Measurements from ENCODE around the gene LHFPL2.

Gene LHFPL2

DNA sequence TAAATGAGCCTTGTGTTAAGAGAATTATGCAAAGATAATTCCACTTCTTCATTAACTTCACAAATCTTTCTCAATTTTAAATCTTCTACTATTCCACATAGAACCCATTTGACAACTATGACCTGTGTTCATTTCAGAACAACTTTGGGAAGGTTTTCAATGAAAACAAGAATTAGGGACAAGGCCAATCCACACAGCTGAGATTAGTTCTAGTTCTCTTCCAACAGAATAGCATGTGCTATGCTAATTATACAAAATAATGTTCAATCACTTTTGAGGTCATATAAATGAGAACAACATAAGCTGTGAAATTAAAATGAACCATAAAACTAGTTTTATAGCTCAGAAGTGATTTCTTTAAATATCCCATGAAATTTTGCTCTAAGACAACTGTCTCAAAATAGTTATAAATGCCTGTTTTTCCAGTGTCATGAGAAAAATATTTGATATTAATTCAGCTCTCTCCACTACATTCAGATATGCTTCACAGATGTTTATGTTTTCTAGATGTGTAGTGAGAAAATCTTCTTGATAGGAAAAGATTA, 7.2 kb upstream of the LHFPL2 start:
- H3K4me1 ChIP-seq (ENCODE audit: insufficient read depth, insufficient read length) = no peaks in the 10 kb centered on the region
- no peak overlapping the region for H3K4me3 ChIP-seq (ENCODE audit: insufficient read length, low read depth)
- no peak for TF ChIP-seq ZNF274 (IDR thresholded peaks at IDR 0.05; ENCODE audit: low read depth, low read length)
- TF ChIP-seq SUZ12 (IDR thresholded peaks at IDR 0.05; ENCODE audit: extremely low read depth, insufficient read depth, insufficient read length) = no peak
- no peak for TF ChIP-seq YY1 (IDR thresholded peaks at IDR 0.05; ENCODE audit: insufficient read depth, insufficient read length)
- no peak overlapping the region for H3K9ac ChIP-seq (ENCODE audit: insufficient read length, low read depth)
- no peak for DNase-seq (ENCODE audit: low read depth, low spot score)
- no peaks in the 10 kb centered on the region for H3K27me3 ChIP-seq (ENCODE audit: insufficient read depth, insufficient read length)
- no peaks in the 10 kb centered on the region for H3K36me3 ChIP-seq (ENCODE audit: insufficient read depth, insufficient read length, low read length)
- H3K9me3 ChIP-seq (ENCODE audit: insufficient read depth, low read length) = no peaks in the 10 kb centered on the region

DNA sequence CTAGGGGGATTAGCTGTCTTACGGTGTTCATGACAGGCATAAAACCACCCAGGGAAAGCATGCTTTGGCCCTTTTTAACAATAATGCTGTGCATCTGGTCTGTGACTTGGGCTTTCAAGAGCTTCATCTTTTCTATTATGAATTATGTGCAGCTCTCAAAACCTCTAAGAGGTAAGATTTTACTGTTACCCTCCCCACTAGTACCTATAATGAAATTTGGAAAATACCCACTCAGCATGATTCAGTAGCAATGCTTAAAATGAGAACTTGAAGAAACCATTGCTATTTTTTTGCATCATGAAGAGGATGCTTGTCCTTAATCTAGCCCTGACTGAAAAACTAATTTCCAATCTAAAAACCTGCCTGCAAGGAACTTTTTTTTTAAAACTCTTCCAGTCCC, 5.8 kb upstream of the LHFPL2 start:
- Histone ChIP-seq H3K27me3 (ENCODE audit: insufficient read depth, insufficient read length) (no peaks in the 10 kb centered on the region), H3K4me1 (ENCODE audit: insufficient read depth, insufficient read length) (no peaks in the 10 kb centered on the region), H3K36me3 (ENCODE audit: insufficient read depth, insufficient read length, low read length) (no peaks in the 10 kb centered on the region), H3K4me3 (ENCODE audit: insufficient read length, low read depth) (no peak overlapping the region), H3K9me3 (ENCODE audit: insufficient read depth, low read length) (no peaks in the 10 kb centered on the region), H3K9ac (ENCODE audit: insufficient read length, low read depth) (no peak overlapping the region)
- DNase-seq (ENCODE audit: low read depth, low spot score) = no peak
- TF ChIP-seq SUZ12 (IDR thresholded peaks at IDR 0.05; ENCODE audit: extremely low read depth, insufficient read depth, insufficient read length) (no peak), YY1 (IDR thresholded peaks at IDR 0.05; ENCODE audit: insufficient read depth, insufficient read length) (no peak), ZNF274 (IDR thresholded peaks at IDR 0.05; ENCODE audit: low read depth, low read length) (no peak)

DNA sequence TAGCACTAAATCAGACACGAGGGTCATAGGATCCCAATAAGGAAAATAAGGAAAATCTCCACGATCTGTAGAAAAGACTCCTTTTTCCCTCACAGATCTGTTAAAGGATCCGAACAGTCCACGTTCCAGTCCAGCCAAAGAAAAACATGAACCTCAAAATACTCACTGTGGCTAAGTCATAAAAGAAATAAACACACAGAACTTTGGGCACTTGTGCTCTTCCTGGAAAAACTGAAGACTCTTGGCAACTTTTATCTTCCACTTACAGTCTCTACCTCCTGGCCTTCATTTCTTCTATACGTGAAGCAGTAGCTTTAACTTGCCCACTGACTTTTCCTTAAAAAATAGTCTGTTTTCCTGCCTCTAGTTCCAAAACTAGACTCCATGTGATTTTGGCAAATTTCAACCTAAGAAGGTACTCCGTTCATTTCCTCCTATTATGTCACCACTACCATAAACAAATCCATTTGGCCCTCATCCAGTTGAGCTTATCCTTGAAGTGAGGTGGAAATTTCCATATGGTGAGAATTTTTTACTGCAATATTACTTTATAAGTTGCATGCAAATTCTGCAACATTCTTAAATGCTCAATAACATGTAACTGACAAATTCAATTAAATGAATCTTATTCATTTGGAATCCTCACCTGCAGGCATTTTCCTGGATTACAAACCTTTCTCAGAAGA, 5.3 kb upstream of the LHFPL2 start:
- TF ChIP-seq ZNF274 (IDR thresholded peaks at IDR 0.05; ENCODE audit: low read depth, low read length) (no peak), SUZ12 (IDR thresholded peaks at IDR 0.05; ENCODE audit: extremely low read depth, insufficient read depth, insufficient read length) (no peak), YY1 (IDR thresholded peaks at IDR 0.05; ENCODE audit: insufficient read depth, insufficient read length) (no peak)
- H3K4me3 ChIP-seq (ENCODE audit: insufficient read length, low read depth) = no peak overlapping the region

DNA sequence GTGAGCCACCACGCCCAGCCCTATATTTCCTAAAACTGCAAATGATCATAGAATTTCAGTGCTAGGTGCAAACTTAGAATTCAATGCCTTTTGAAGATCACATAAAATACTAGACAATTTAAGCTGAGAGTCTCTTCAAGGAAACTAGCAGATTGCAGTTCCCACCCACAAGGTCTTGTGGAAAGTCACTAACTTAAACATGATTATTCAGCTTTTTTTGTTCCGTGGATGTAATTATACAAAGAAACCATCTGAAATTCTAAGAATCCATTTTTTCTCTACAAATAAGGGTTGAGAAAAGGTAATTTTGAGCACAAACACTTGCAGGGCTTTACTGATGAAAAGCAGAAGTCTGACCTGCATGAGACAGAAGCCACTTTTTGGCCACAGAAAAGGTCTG, 4.5 kb upstream of the LHFPL2 start:
- H3K9ac ChIP-seq (ENCODE audit: insufficient read length, low read depth) = no peak overlapping the region
- H3K36me3 ChIP-seq (ENCODE audit: insufficient read depth, insufficient read length, low read length) = no peaks in the 10 kb centered on the region
- DNase-seq (ENCODE audit: low read depth, low spot score) = no peak
- TF ChIP-seq SUZ12 (IDR thresholded peaks at IDR 0.05; ENCODE audit: extremely low read depth, insufficient read depth, insufficient read length) (no peak), YY1 (IDR thresholded peaks at IDR 0.05; ENCODE audit: insufficient read depth, insufficient read length) (no peak), ZNF274 (IDR thresholded peaks at IDR 0.05; ENCODE audit: low read depth, low read length) (no peak)
- no peak overlapping the region for H3K4me3 ChIP-seq (ENCODE audit: insufficient read length, low read depth)
- no peaks in the 10 kb centered on the region for H3K4me1 ChIP-seq (ENCODE audit: insufficient read depth, insufficient read length)
- H3K27me3 ChIP-seq (ENCODE audit: insufficient read depth, insufficient read length) = no peaks in the 10 kb centered on the region
- H3K9me3 ChIP-seq (ENCODE audit: insufficient read depth, low read length) = no peaks in the 10 kb centered on the region

More for the DNA sequence above, 5.3 kb upstream of the LHFPL2 start:
- Histone ChIP-seq H3K9ac (ENCODE audit: insufficient read length, low read depth) (no peak overlapping the region), H3K9me3 (ENCODE audit: insufficient read depth, low read length) (no peaks in the 10 kb centered on the region), H3K36me3 (ENCODE audit: insufficient read depth, insufficient read length, low read length) (no peaks in the 10 kb centered on the region), H3K27me3 (ENCODE audit: insufficient read depth, insufficient read length) (no peaks in the 10 kb centered on the region), H3K4me1 (ENCODE audit: insufficient read depth, insufficient read length) (no peaks in the 10 kb centered on the region)
- DNase-seq (ENCODE audit: low read depth, low spot score) = no peak

DNA sequence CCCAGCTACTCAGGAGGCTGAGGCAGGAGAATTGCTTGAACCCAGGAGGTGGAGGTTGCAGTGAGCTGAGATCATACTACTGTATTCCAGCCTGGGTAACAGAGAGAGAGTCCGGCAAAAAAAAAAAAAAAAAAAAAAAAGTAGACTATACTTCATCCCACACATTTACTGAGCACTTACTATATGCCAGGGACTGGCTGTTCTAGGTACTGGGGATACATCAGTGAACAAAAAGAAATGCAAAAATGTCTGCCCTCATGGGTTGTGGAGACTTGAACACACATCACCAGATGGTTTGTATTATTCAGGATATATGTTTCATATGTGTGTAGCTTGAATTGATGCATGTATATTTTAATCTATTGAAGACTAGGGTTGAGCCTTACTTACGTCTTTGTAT, 2.9 kb upstream of the LHFPL2 start:
- Histone ChIP-seq H3K36me3 (ENCODE audit: insufficient read depth, insufficient read length, low read length) (no peaks in the 10 kb centered on the region), H3K4me1 (ENCODE audit: insufficient read depth, insufficient read length) (no peaks in the 10 kb centered on the region), H3K9me3 (ENCODE audit: insufficient read depth, low read length) (no peaks in the 10 kb centered on the region), H3K9ac (ENCODE audit: insufficient read length, low read depth) (no peak overlapping the region), H3K4me3 (ENCODE audit: insufficient read length, low read depth) (no peak overlapping the region), H3K27me3 (ENCODE audit: insufficient read depth, insufficient read length) (no peaks in the 10 kb centered on the region)
- TF ChIP-seq SUZ12 (IDR thresholded peaks at IDR 0.05; ENCODE audit: extremely low read depth, insufficient read depth, insufficient read length) (no peak), YY1 (IDR thresholded peaks at IDR 0.05; ENCODE audit: insufficient read depth, insufficient read length) (no peak), ZNF274 (IDR thresholded peaks at IDR 0.05; ENCODE audit: low read depth, low read length) (no peak)
- no peak for DNase-seq (ENCODE audit: low read depth, low spot score)

DNA sequence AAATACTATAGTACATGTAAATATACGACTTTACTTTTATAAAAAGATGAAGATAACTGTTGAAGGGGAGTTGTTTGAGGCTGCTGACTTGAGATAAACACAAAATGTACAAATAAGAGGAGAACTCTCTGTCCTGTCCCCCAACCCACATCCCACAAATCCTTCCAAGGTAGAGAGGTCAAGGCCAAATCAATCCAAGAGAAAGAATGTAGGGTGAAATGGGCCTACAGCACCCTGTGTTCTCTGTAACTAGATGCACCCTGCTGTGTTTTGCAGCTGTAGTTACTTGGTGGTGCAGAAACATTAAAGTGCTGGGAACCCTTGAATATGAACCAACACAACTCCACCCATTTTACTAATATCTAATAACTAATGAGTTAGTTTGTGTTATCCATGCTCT, 2.0 kb upstream of the LHFPL2 start:
- Histone ChIP-seq H3K4me1 (ENCODE audit: insufficient read depth, insufficient read length) (no peaks in the 10 kb centered on the region), H3K4me3 (ENCODE audit: insufficient read length, low read depth) (no peak overlapping the region), H3K36me3 (ENCODE audit: insufficient read depth, insufficient read length, low read length) (peaks cover 8% of the 10 kb centered on the region), H3K9me3 (ENCODE audit: insufficient read depth, low read length) (no peaks in the 10 kb centered on the region), H3K9ac (ENCODE audit: insufficient read length, low read depth) (no peak overlapping the region), H3K27me3 (ENCODE audit: insufficient read depth, insufficient read length) (no peaks in the 10 kb centered on the region)
- TF ChIP-seq ZNF274 (IDR thresholded peaks at IDR 0.05; ENCODE audit: low read depth, low read length) (no peak), SUZ12 (IDR thresholded peaks at IDR 0.05; ENCODE audit: extremely low read depth, insufficient read depth, insufficient read length) (no peak), YY1 (IDR thresholded peaks at IDR 0.05; ENCODE audit: insufficient read depth, insufficient read length) (no peak)
- DNase-seq (ENCODE audit: low read depth, low spot score) = no peak

DNA sequence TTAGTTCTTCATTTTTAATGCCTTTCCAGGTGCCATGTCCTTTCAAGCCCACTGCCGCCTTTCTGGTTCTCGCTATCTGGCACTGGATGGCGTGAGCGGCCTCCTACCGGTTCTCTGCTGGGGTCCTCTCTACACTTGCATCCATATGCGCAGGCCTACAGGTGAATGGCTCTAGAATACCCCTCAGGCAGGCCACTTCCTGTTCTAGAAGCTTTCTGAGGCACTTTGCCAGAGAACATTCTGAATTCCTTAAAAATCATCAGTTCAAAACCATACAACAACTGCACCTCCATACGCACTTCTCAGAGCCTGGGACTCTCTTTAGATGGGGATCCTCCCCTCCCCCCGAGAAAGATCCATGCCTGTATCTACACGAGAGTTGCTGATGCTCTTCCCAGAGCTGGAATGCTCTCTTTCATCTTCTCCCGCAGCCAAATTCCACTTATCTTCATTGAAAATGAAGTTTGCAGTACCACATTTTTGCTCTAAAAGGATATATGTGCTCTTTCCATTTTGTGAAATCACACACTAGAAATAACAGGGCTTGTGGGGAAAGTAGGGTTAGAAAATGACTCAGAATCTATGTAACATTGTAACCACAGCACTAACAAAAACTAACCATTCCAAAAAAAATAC, 1.4 kb upstream of the LHFPL2 start:
- peaks cover 12% of the 10 kb centered on the region for H3K36me3 ChIP-seq (ENCODE audit: insufficient read depth, insufficient read length, low read length)
- H3K27me3 ChIP-seq (ENCODE audit: insufficient read depth, insufficient read length) = no peaks in the 10 kb centered on the region
- H3K4me3 ChIP-seq (ENCODE audit: insufficient read length, low read depth) = no peak overlapping the region
- H3K9me3 ChIP-seq (ENCODE audit: insufficient read depth, low read length) = no peaks in the 10 kb centered on the region
- no peaks in the 10 kb centered on the region for H3K4me1 ChIP-seq (ENCODE audit: insufficient read depth, insufficient read length)
- no peak for DNase-seq (ENCODE audit: low read depth, low spot score)
- TF ChIP-seq ZNF274 (IDR thresholded peaks at IDR 0.05; ENCODE audit: low read depth, low read length) (no peak), SUZ12 (IDR thresholded peaks at IDR 0.05; ENCODE audit: extremely low read depth, insufficient read depth, insufficient read length) (no peak), YY1 (IDR thresholded peaks at IDR 0.05; ENCODE audit: insufficient read depth, insufficient read length) (no peak)
- no peak overlapping the region for H3K9ac ChIP-seq (ENCODE audit: insufficient read length, low read depth)
